Myometrial cell (primary cell): Measurements from ENCODE around the gene TGFBI. TPM values are rescaled to one million over a fixed set of nuclear protein-coding genes. Genes with fewer than 3 reads are reported as not detected.

Experiments
- total RNA-seq: library from RNA; depleted of rRNA; stranded (reverse); fragments of >200 nt; gene quantifications from 2 replicates; pipeline ENCODE4 v1.2.3, GENCODE V29; 2015

The TGFBI gene
- 669 and 671 TPM in 2 replicates for total RNA-seq

DNA sequence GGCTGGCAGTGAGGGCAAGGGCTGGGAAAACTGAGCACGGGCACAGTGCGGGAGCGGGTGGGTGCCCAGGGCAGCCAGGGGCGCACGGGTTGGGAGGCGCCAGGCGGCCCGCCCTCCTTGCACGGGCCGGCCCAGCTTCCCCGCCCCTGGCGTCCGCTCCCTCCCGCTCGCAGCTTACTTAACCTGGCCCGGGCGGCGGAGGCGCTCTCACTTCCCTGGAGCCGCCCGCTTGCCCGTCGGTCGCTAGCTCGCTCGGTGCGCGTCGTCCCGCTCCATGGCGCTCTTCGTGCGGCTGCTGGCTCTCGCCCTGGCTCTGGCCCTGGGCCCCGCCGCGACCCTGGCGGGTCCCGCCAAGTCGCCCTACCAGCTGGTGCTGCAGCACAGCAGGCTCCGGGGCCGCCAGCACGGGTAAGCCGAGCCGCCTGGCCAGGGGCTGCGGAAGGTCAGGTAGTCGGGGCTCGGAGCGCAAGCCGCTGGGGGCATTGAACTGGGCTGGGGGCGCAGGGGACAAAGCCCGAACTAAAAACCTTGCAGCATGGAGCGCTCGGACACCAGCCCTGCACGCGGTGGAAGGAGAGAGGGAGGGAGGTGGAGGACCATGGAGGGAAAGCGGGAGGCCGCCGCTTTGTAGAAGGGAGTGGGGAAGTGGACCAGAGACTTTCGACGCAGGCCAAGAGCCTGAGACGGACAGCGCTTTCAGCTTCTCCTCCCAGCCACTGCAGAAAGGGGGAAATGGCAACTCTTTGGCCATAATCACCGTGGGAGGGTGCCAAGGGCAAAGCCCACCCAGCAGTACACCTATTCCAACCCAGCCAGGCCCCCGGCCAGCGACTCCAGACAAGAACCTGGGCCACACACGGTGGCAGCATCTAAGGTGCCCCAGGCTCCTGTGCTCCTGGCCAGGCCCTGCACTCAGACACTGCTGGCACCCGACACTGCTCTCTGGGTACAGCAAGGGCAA is at the start of gene TGFBI:
Gene TGFBI (plus strand): TSS at position 207 of the 961 bp plus-strand sequence. CDS start 68 bp downstream, at position 275.

Other genes with a start within 250 kb of the TGFBI start
- gene SLC25A48, start 194.3 kb upstream of the TGFBI start, total RNA-seq = not detected in 2 replicates
- gene IL9, start 133.1 kb upstream of the TGFBI start, total RNA-seq = not detected in 2 replicates
- gene LECT2, start 74.0 kb upstream of the TGFBI start, total RNA-seq = not detected in 2 replicates
- 28.0 and 39.7 TPM in 2 replicates for gene SMAD5, start 103.9 kb downstream of the TGFBI start, total RNA-seq
- gene SMIM32, start 164.2 kb downstream of the TGFBI start, total RNA-seq = not detected in 2 replicates